NCI-H345 (cell line): Measurements from ENCODE around the gene HOXD1.

Experiments
- DNase-seq: peaks from one replicate; lab custom pipeline; 2025; lab: John Stamatoyannopoulos, UW

HOXD1 gene

DNA sequence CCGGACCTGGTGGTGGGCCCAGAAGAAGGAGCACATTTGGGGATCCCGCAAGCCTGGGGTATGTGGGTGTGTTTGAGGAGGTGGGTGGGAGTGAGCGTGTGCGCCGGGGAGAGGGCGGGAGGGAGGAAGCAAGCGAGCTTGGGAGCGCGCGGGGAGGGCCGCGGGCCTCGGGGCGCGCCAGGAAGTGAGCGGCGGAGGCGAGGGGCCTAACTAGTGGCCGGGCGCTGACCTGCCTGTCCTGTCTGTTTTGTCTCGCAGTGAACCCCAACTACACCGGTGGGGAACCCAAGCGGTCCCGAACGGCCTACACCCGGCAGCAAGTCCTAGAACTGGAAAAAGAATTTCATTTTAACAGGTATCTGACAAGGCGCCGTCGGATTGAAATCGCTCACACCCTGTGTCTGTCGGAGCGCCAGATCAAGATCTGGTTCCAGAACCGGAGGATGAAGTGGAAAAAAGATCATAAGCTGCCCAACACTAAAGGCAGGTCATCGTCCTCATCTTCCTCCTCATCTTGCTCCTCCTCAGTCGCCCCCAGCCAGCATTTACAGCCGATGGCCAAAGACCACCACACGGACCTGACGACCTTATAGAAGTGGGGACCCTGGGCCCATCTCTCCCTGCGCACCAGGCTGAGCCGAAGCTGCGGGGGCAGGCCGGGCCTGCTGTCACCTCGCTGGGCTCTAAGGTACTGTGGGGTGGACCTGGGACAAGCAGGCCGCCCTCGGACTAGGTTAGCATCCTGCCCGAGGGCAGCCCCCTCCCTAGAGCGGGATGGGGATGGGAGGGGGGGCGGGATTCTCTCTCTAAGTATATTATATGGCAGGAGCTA, 35.9 kb upstream of the HOXD1 start:
- no peak for DNase-seq

DNA sequence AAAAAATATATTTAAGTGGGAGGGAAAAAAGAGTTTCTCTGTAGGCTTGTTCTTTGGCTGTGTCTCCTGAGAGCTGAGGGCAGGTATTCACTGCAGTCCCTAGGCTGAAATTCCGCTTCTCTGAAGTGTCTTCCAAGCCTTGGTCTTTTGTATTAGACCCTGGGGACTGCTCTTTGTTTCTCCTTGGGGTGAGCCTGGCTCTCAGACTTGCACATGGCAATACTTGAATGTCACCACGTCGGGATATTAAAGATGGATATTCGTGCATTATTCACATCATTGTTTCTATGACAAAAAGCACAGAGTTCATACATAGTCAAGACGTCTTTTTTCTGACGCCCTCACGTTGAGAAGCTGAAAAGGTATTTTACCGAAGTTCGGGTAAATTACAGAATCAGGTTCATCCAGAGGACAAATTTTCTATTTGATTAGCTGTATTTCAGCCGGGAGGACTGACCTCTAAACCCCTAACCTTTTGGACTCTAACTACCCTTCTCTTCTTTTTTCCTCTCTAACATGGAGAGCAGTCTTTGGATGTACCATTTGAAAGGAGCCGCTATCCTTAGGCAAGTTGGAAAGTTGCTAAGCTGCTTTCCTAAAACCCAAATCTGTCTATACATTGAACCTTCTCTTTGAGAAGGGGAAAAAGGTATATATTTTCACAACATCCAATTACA, 33.8 kb upstream of the HOXD1 start:
- DNase-seq = no peak

DNA sequence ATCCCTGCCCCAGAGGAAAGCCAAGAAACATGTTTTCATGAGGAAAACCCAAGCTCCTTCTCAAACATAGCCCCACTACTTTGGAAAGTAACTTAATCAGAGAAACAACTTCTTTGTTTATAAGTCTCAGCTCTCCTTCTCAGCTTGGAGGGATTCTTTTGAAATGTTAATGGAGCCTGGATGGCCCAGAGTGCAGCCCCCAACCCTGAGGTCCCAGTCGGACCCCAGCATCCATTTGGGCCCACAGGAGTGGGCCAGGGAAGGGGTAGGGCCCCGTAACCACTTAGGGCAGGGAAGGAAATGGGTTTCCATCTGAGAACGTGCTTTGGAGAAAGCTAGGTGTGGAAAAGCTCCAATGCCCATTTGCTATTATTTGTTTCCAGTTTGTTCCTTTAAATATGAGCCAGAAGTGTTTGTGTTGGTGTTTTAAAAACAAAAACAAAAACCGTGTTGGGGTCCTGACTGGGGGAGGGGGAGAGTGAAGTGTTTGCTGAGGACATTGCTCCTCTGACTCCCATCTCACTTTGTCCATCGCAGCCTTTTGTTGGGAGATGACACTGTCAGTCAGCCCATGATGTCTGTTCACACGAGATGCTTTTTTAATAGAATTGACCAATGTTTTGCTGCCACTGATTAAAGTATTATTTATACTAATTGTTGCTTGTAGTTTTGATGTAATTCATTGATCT, 33.0 kb upstream of the HOXD1 start:
- no peak for DNase-seq

DNA sequence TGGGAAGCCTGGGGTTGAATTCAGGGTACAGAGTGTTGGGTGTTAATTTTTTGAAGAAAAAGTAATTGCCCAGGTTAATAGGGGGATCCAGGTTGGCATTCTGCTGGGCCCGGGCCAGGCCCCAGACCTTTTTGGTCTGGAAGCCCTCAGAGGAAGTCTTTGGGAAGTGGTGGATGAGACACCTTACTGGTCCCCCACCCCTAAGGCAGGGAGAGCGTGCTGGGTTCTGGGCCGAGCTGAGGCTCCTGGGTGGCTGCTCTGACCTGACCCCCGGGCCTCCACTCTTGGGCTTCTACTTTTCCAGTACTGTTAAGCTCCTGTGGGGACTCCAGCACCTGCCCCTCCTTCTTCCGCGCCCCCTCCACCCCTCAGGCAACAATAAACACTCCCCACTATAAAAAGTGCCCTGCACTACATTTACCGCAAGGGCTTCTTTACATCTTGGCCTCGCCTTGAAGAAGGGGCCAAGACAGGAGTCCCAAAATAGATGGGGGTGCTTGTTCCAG, 32.1 kb upstream of the HOXD1 start:
- no peak for DNase-seq

DNA sequence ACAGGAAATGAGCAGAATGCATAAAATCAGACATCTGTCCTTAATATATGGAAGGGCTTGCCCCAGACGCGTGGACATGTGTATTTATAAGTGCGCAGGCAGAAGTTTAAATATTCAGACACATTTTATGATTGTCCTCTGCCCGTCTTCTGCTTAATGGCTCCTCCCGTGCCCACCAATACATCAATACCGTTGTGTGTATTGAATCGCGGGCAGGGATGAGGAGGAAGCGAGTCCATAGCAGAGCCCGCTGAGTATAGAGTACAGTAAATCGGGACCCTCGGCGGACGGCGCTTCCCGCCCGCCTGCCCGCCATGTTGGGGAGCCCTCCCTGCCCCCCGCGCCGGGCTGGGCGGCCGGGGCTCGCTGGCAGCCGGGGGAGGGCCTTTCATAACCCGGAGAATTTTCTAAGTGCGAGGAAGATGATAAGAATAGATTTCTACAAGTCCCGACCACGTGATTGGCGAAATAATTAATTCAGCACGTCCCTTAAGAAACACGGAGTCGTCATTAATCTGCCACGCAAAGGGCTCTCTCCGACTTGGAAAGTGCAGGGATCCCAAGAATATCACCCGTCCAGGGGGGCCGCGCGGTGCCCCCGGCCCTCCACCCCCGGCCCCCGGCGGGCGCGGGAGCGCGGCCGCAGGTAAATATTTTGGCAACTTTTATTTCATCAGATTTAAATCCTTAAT, 31.5 kb upstream of the HOXD1 start, which contains the start of gene HOXD3:
Gene HOXD3, plus strand, starts transcription at position 501 of the 692 bp plus-strand sequence. CDS start 11,808 bp downstream, outside the sequence.
- peak; percentile 20 for DNase-seq

DNA sequence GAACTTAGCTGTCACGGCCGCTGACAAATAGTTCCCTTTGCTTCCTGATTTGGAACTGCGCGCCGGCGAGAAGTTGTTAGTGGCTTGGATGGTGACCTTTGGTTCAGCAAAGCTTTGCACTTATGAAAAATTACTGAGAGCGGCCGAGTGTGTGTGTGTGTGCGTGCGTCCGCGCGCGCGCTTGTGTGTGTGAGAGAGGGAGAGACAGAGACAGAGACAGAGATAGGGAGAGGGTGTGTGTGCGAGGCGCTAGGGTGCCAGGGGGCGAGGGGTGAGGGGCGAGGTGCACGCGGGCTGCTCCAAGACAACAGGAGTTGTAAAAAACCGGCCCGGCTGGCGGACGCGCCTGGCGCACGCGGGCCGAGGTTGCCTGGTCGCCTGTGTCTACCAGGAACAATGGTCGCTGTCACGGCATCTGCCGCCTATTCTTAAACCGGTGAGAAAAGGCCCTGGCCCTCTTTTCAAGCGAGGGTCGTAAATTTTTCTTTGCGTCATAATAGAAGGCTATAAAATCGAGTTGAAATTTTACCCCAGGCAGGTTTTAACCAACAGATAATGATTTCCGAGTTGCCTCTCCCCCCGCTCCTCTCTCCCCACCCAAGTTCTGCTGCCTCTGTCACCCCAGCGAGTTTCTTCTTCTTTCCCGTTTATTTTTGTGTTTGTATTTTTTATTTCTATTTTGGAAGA, 30.8 kb upstream of the HOXD1 start:
- peak; percentile 68 for DNase-seq

DNA sequence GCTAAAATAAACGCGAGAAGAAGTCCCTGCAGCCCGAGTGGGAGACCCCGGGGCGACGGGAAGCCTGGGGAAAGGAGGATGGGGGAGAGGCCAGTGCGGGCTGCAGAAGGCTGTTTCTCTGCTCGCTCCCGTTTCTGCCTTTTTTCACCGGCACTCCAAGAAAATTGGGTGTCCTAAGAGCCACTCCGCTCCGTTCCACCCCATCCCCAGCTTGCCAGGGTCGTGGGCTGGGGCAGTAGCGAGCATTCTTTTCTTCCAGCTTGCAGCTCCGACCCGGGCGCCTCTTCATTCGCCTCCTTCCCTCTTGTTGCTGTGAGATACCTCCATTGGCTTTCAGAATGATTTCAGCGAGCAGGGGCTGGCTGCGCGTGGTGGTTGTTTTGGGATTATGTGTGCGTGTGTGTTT, 30.3 kb upstream of the HOXD1 start:
- DNase-seq = peak; percentile 54

DNA sequence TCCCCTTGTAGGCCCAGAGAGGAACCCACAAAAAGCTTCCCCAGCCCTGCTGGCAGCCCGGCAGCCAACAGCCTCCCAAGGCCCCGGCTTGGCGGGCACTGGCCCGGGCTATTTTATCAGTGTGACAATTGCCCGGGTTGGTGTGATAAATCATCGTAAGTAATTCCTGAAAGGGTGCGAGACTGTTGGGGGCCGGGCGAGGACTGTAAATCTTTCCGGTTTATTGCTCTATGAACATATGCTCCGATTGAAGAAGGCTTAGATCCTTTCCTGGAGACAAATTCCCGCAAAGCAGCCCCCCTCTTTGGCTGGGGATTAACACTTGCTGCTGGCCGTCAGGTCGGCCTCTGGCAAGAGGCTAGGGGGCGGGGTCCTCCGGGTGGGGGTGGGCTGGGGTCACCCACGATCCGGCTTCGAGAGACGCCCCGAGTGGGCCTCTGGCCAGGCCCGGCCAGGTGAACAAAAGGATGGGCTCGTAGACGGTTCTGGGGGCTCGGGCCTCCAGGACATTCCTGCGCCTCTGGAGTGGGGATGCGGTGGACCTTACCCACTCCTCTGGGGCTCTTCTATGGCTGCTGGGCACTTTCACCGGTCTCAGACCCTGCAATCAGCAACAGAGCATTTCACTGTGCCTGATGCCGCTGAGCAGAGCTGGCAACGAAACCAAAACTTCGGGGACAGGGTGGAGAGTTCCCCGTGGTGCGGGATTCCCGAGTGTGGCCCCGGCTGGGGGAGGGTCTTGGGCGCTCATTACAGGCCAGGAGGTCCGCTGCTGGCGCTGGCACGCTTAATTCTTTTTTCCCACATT, 29.4 kb upstream of the HOXD1 start:
- DNase-seq = no peak

DNA sequence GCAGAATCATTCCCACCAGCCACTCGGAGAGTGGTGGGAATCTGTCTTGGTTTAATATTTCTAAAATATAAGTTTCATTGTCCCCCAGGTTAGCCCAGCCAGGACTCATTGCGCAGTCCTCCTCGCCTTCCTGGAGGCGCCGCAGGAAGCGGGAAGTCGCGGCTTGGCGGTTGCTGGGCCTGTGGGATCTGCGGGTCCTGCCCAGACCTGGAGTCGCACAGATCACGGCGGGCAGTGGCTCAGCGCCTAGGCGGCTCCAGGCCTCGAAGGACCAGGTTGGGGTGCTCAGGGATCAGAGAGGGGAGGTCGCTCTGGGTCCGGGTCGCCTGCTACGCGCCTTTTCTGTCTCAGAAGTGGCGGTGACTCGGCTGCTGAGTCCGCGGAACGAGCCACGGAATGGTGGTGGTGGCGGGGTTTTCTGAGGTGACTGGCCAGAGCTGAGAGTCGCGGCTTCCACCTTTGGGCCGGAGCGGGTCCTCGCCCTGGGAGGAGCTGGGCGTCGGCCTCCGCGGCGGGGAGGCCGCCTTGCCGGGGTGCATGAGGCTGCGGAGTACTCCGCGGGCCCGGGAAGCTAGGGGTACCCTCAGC, 28.7 kb upstream of the HOXD1 start:
- DNase-seq = no peak

DNA sequence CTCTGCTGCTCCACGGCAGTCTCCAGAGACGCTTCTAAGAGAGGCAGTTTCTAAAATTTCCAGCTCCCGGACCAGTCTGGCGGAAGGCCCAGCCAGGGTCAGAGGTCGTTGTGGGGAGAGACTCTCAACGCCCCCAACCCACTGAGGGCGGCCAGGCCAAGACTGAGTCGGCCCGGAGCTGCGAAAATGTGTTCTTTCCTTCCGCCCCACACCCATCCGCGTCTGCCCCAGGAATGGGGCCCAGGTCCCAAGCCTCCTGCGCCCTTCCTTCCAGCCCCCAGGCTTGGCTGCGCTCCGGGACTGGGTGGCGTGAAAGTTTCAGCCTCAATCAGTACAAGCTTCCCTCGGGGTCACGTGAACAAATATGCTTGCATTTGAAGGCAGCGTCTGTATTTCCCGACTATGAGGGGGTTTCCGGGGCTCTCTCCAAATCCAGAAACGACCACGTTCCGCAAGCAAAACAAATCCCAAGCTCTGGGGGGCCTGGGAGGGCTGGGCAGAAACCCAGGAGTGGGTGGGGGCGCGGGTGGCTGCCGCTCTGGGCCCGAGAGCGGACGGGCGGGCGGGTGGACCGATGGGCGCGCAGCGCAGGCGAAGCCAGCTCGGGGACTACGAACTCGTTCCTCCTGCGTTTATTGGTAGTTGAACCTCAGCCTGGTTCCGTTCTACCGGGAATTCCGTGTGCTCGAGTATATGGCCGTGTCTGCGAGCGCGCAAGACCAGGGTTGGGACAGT, 28.1 kb upstream of the HOXD1 start:
- no peak for DNase-seq

DNA sequence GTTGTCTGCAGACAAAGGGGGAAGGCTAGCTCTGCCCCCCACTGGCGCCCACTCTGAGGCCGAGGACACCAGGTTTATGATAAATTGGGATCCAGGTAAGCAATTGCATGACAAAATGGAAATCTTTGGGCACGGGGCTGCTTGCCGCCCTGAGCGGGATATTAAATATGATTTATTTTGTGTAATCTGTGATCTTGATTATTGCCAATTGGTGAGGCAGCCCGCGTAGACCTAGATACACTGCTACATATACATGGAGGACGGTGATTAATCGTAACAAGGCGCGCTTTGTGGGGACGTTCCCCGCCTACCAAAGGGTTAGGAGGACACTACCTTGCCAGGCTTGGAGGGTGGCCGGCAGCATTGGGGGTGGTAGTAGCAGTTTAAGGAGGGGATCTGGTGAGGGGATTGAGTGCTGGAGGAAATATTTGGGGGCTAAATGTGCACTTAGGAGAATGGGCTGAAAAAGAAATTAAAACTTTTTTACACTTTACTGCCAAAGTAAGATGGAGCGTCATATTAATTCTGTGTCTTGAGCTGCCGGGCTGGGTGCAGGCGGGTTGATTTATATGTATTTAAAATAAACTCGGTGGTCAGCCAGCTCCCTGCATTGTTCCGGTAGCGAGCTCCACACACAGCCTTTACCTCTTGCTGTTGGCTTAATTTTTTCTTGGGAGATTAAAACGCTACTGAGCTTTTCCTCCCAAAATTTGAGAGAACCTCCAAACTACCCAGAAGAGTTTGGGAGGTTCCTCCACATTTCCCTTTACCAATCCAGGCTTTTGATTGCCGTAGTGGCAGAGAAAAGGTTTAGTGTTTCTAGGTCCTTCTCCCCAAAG, 27.3 kb upstream of the HOXD1 start:
- DNase-seq = no peak

DNA sequence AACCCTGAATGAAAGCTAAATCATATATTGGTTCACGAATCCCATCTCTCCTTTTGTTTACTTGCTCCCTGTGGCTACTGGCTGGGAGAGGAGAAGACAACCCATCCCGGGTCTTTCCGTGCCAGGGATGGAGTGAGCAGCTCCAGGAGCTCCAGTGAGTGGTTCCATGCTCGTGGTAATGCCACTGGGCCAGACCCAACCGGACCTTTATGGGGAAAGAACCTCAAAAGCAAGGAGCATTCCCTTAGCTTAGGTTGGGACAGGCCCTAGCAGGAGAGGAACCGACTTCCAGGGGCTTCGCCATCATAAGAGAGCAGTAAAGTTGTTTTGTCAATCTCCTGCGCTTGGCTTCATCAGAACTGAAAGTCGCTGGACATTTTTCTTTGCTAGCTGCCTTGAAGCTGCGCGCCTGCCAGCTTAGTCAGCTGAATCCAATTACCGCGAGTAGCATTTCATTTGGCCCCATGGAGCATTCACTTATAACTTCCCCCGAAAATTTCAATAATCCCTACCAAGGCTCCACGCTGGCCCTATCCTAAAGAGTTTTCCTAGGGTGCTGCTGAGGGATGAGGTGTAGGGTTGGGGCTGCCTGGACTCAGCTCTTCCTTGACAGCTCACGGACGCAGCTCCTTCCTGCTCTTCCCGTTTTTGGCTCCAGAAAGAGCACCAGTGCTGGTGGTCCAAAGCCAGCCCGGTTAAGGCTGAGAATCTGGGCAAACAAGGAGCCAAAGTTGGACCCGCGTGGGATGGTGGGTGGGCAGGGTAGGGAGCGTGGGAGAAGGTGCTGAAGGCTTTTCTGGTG, 26.4 kb upstream of the HOXD1 start:
- no peak for DNase-seq

DNA sequence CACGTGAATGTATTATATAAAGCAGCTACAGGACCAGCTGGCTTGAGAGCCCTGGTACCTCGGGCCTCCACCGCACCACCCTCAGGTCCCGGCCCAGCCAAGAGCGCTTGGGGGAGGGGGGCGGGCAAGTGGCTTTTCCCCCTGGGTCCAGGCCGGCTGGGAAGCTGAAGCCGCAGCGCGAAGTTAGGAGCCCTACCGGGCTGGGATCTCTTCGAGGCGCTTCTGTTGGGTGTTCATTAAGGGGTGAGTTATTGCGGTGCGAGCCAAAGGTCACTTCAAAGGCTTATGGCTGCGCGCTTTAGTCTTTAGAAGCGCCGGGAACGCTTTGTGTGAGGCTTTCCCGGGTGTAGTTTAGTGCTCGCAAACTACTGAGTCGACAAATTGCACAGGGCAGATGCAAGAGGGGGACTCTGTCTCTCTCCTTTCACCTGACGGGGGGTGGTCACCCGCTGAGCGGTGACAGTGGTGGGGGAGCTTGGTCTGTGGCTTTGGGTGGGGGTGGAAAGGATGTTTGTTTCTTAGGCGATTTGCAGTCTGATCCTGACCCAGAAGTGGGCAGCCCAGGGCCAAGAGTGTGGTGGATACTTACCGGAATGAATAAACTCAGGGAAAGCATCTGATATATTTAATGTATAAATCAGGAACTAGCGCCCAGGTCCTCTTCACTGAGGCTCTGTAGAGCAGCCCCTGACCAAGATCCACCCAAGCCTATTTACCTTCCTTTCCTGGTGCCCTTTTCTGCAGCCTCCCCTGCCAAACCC, 25.4 kb upstream of the HOXD1 start:
- no peak for DNase-seq

DNA sequence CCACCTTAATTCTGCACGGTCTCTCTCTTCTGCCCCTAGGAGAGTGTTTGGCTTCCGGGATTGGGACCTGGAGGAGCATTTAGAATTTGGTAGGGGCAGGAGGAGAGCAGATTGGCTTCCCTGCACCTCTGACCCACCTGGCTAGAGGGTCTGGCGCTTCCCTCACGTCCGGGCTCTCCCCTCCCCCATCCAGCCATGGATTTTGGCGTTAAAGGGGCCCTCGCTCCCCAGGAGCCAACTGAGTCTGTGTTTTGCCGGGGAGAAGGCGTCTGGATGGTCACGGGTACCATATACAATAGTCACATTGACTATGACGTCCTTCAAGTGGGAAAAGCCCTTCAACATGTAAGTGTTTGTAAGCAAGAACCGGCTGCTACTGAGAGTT, 24.8 kb upstream of the HOXD1 start:
- no peak for DNase-seq

DNA sequence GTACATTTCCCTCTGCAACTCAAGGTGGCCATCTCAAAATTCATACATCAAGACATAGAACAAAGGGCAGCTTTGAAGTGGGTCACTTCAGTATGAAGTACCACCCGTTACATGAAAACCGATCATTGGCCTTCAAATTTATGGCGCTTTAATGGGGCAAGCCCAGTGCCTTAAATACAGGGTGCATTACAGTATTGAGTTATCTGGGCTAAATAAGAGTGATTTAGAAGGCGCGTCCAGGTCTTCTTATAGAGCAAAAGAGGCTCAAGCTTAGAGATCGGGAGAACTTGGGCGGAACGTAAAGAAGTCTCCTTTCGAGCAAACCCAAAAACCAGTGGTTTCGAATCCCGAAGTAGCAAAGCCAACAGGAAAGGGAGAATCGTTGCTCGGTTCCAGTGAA, 24.3 kb upstream of the HOXD1 start:
- no peak for DNase-seq

DNA sequence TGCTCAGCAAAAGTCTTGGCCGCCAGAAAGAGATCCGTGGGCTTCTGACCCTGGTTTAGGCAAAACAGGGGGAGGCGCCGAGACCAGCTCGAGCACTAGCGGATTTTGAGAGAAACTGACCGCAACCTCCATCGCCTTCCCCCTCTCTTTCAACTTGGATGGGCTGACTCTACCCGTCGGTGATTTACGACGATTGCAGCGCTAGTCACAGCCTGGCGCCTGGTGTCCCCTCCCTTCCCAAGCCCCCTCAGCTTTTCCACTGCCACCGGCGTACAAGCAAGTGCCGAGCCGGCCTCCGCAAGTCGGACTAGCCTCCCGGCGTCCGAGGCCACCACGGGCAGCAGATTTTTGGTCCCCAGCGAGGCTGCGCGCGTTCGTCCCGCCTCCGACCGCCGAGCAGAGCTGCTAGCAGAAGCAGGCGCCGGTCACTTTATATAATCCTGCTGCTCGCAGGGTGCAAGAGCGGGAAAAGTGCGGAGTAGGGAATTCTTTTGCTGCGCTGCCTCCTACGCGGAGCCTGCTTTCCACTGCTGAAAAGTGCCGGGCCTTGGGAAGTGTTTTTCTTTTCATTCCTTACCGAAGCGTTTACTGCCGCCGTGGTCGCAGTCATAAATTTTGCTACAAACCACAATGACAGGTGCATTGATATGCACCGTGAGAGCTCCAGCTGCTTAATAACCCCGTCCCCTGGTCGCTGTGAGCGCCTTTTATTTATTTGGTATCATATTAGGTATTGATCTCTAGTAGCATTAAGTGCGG, 23.7 kb upstream of the HOXD1 start:
- no peak for DNase-seq
